Panc1 (cell line): ENCODE data around the gene SF3B2.

Source experiments
- CTCF ChIP-seq: fragments of 450-650 bp; IDR thresholded peaks from 2 replicates; pipeline ENCODE4 v1.5.1; 2017; ENCODE audit warnings: mild to moderate bottlenecking
- POLR2AphosphoS5 ChIP-seq: IDR thresholded peaks from 2 replicates; pipeline ENCODE4 v1.6.1; 2012; ENCODE audit warnings: mild to moderate bottlenecking, low read depth, low read length, moderate library complexity
- REST ChIP-seq, 2 experiments: IDR thresholded peaks; 2 replicates each; pipeline ENCODE4 v1.6.1; 2011 to 2012; ENCODE audit warnings: low read depth in 2 of 2, control low read depth in 1 of 2, low read length in 1 of 2, mild to moderate bottlenecking in 1 of 2, moderate library complexity in 1 of 2; ENCODE audit not compliant: insufficient read depth in 1 of 2

- no peak for TF ChIP-seq CTCF
- no peak for TF ChIP-seq POLR2AphosphoS5
- no peak for TF ChIP-seq REST (IDR thresholded peaks at IDR 0.05; ENCODE audit: insufficient read depth in 1 of 2, low read depth in 2 of 2, low read length in 1 of 2)
These were observed 7.4 kb upstream of the SF3B2 start for GRCh38 chr11:66044757-66045156.
